Fibroblast of pulmonary artery (primary cell): ENCODE results near the gene SMARCA1.
"Not testable (repeated sequence)": the region's sequence is repeated elsewhere in the genome, so short reads cannot be mapped to it uniquely, and the experiment has no call there.

Experiments used
- DNase-seq: peaks from one replicate; pipeline ENCODE4 v3.0.0-alpha.2; 2010; ENCODE audit warnings: low read depth
- H3K4me3 ChIP-seq: replicated peaks from 2 replicates; pipeline ENCODE4 v1.5.1; 2011; ENCODE audit warnings: low read depth, mild to moderate bottlenecking, control low read depth, low read length, moderate library complexity
- CTCF ChIP-seq: IDR thresholded peaks from 2 replicates; pipeline ENCODE4 v1.5.1; 2011; ENCODE audit warnings: mild to moderate bottlenecking, control low read depth, low read length, inconsistent platforms; ENCODE audit errors: missing control alignments

SMARCA1 gene

GRCh38 chrX:129523079-129523911 is at the start of gene SMARCA1:
Gene SMARCA1 (minus strand): TSS chrX:129523490. CDS start chrX:129523370, 120 bp downstream.
- H3K4me3 ChIP-seq = peak within 1 kb of the TSS; percentile 74
- no peak for TF ChIP-seq CTCF
- peak; percentile 69 for DNase-seq

GRCh38 chrX:129572422-129572821 is 49.1 kb upstream of the SMARCA1 start:
- TF ChIP-seq CTCF = no peak
- no peak overlapping the region for H3K4me3 ChIP-seq
- DNase-seq = no peak

GRCh38 chrX:129568349-129568748 is 45.1 kb upstream of the SMARCA1 start:
- no peak for DNase-seq
- no peak overlapping the region for H3K4me3 ChIP-seq
- no peak for TF ChIP-seq CTCF

GRCh38 chrX:129566073-129566472 is 42.8 kb upstream of the SMARCA1 start:
- DNase-seq = peak; percentile 46
- no peak for TF ChIP-seq CTCF
- no peak overlapping the region for H3K4me3 ChIP-seq

- no peak overlapping the region for H3K4me3 ChIP-seq
- peak; percentile 30 for DNase-seq
- no peak for TF ChIP-seq CTCF
These were observed 41.9 kb upstream of the SMARCA1 start for GRCh38 chrX:129565046-129565650.

- not testable (repeated sequence) for DNase-seq, H3K4me3 ChIP-seq
These were observed 41.1 kb upstream of the SMARCA1 start for GRCh38 chrX:129564345-129564744.

- no peak for TF ChIP-seq CTCF
- DNase-seq = no peak
- no peak overlapping the region for H3K4me3 ChIP-seq
These were observed 38.2 kb upstream of the SMARCA1 start for GRCh38 chrX:129561453-129561852.
